ENCODE results near the gene DPF1. TPM values are rescaled to one million over a fixed set of nuclear protein-coding genes. Genes with fewer than 3 reads are reported as not detected.

The DPF1 gene
- total RNA-seq (1 to 10 TPM in 1 of 7 donors, under 1 TPM in 4, not detected in 2; 0.23 to 1.0 (median 0.35) TPM), polyA plus RNA-seq (under 1 TPM; 0.23 to 0.50 TPM)
- long read RNA-seq, donor 1, partial matches to known transcripts = 0 of 2 reads
- long read RNA-seq, donor 1, other reads (novel, unspliced or antisense) = 2 of 2 reads
- long read RNA-seq, donor 2 = 0 reads
- long read RNA-seq, donor 3, partial matches to known transcripts = 0 of 1 reads
- long read RNA-seq, donor 3, other reads (novel, unspliced or antisense) = 1 of 1 reads

DNA sequence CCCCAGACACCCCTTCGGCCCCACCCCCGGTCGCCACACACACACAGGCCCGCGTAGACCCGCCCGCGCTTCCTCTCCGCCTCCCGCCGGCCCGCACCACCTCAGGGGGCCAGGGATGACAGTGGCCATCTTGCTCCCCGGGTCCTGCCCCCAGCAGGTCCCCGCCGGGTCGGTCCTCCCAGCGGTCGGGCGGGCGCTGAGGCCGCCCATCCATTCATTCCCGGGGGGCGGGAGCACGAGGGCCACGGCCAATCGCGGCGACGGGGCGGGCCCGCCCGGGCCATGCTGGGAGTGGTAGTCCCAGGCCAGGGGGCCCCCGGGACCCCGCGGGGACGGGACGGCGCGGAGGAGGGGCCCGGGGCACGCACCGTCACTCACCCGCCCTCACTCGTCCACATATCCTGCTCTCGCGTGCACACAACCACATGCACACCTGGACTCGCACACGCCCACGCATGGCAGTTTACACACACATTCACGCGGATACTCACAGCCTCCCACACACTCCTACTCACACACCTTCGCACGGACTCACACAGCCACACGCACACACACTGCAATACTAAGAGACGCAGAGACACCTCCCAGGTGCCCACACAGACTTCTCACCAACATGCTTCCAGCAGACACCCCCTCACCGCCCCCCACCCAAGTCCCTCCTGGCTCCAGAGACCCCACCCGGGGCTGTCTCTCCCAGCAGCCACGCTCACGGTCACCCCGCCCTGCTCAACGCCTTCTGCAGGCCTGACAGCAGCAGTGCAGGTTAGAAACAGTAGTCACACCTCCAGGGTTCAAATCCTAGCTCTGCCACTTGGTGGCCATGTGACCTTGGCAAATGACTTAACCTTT is at the start of gene DPF1:
DPF1 (minus strand) TSS at position 209 of the 849 bp plus-strand sequence; CDS start at position 129, 80 bp downstream.
- Histone ChIP-seq H3K27me3 (no peaks in the 10 kb centered on the region), H3K9me3 (no peaks in the 10 kb centered on the region), H3K36me3 (no peaks in the 10 kb centered on the region), H3K27ac (no peak within 1 kb of the TSS), H3K4me3 (no peak within 1 kb of the TSS), H3K4me1 (ENCODE audit: insufficient read depth) (no peaks in the 10 kb centered on the region)
- DNase-seq = no peak
- intact Hi-C loops (cut with DNase I) = loop anchor here in 2 of 4 donors (10.0 kb wide), 2 partner anchors 79 to 319 kb away; partner anchors contain the start of genes SIPA1L3 (in 2 of the 2) and WDR87 (in 2 of the 2)
- no peak for TF ChIP-seq CTCF (IDR thresholded peaks at IDR 0.05)
- TF ChIP-seq EP300 (IDR thresholded peaks at IDR 0.05) = no peak
- no peak for TF ChIP-seq POLR2A (IDR thresholded peaks at IDR 0.05)
- 2 to 7% (median 4%) methylated on average over 35 to 61 of the region's 61 CpGs for WGBS, 3 donors

GRCh38 chr19:38273499-38273898 is 49.5 kb upstream of the DPF1 start:
- Histone ChIP-seq H3K27me3 (no peaks in the 10 kb centered on the region), H3K9me3 (no peaks in the 10 kb centered on the region), H3K27ac (no peak overlapping the region), H3K4me3 (no peak overlapping the region), H3K36me3 (no peaks in the 10 kb centered on the region), H3K4me1 (ENCODE audit: insufficient read depth) (peaks cover 8% of the 10 kb centered on the region)
- intact Hi-C loops (cut with DNase I) = no loop called here
- WGBS, 3 donors = 79 to 86% (median 80%) methylated on average over 2 of the region's 2 CpGs
- TF ChIP-seq CTCF (IDR thresholded peaks at IDR 0.05) (no peak), POLR2A (IDR thresholded peaks at IDR 0.05) (no peak), EP300 (IDR thresholded peaks at IDR 0.05) (no peak)
- no peak for DNase-seq

GRCh38 chr19:38270587-38271167 is 46.7 kb upstream of the DPF1 start:
- no peak overlapping the region for H3K27ac ChIP-seq
- intact Hi-C loops (cut with DNase I) = no loop called here
- 75 to 79% (median 77%) methylated on average over 5 of the region's 5 CpGs for WGBS, 3 donors
- H3K36me3 ChIP-seq = no peaks in the 10 kb centered on the region
- H3K4me1 ChIP-seq (ENCODE audit: insufficient read depth) = no peaks in the 10 kb centered on the region
- no peaks in the 10 kb centered on the region for H3K9me3 ChIP-seq
- no peaks in the 10 kb centered on the region for H3K27me3 ChIP-seq
- no peak for DNase-seq
- TF ChIP-seq CTCF (IDR thresholded peaks at IDR 0.05) (no peak), EP300 (IDR thresholded peaks at IDR 0.05) (no peak), POLR2A (IDR thresholded peaks at IDR 0.05) (no peak)
- H3K4me3 ChIP-seq = no peak overlapping the region

GRCh38 chr19:38268539-38268938 is 44.5 kb upstream of the DPF1 start:
- 67 to 79% (median 71%) methylated on average over 8 of the region's 8 CpGs for WGBS, 3 donors
- Histone ChIP-seq H3K36me3 (no peaks in the 10 kb centered on the region), H3K9me3 (no peaks in the 10 kb centered on the region), H3K4me1 (ENCODE audit: insufficient read depth) (peaks cover 7% of the 10 kb centered on the region), H3K27ac (no peak overlapping the region), H3K27me3 (no peaks in the 10 kb centered on the region), H3K4me3 (no peak overlapping the region)
- DNase-seq = no peak
- TF ChIP-seq CTCF (IDR thresholded peaks at IDR 0.05) (no peak), EP300 (IDR thresholded peaks at IDR 0.05) (no peak)
- intact Hi-C loops (cut with DNase I) = no loop called here

Measured in ovary (tissue), 10 donors.